GM21786 (cell line): Measurements from ENCODE around the gene KRTAP5-9.
"Not testable (repeated sequence)": the region's sequence is repeated elsewhere in the genome, so short reads cannot be mapped to it uniquely, and the experiment has no call there.

Source experiments
- ATAC-seq: cut with Tn5 transposase; IDR thresholded peaks from one replicate; pipeline ENCODE4 v1.9.1; 2021; ENCODE audit not compliant: unreplicated experiment

KRTAP5-9 gene

GRCh38 chr11:71581826-71582225 is 33.6 kb downstream of the KRTAP5-9 start:
- ATAC-seq = no peak

GRCh38 chr11:71582309-71582895 is 34.2 kb downstream of the KRTAP5-9 start, which contains the start of gene KRTAP5-11:
TSS of gene KRTAP5-11 (minus strand) at chr11:71582875. CDS start at chr11:71582837, 38 bp downstream.
- no peak for ATAC-seq

- ATAC-seq = not testable (repeated sequence)
These were observed 34.7 kb downstream of the KRTAP5-9 start for GRCh38 chr11:71582969-71583368.

- not testable (repeated sequence) for ATAC-seq
These were observed 37.5 kb downstream of the KRTAP5-9 start for GRCh38 chr11:71585673-71586072.

GRCh38 chr11:71588314-71588713 is 40.1 kb downstream of the KRTAP5-9 start:
- not testable (repeated sequence) for ATAC-seq

- not testable (repeated sequence) for ATAC-seq
These were observed 40.8 kb downstream of the KRTAP5-9 start for GRCh38 chr11:71588822-71589545.

- not testable (repeated sequence) for ATAC-seq
These were observed 41.3 kb downstream of the KRTAP5-9 start for GRCh38 chr11:71589546-71589920.
